Caco-2 (cell line): ENCODE results near the gene CSRP1. TPM values are rescaled to one million over a fixed set of nuclear protein-coding genes. Genes with fewer than 3 reads are reported as not detected.
A peak's percentile ranks its signal among the peaks of the same experiment; 100 is the strongest.

Experiments used
- BruUV-seq: library from RNA; stranded (reverse); fragments of 400-500 nt; replicated peaks from 2 replicates; lab custom pipeline; 2021; lab: Mats Ljungman, UMichigan
- CTCF ChIA-PET: fragments of 300-600 bp; sonication (Branson Sonifier 250); formaldehyde crosslinking; loops from one replicate; lab custom pipeline; 2022; ENCODE audit warnings: antibody characterized with exemption; lab: Charles Lee
- POLR2A ChIA-PET: fragments of 300-600 bp; sonication (Branson Sonifier 250); formaldehyde crosslinking; loops from one replicate; lab custom pipeline; 2022; ENCODE audit warnings: antibody characterized with exemption; lab: Charles Lee
- DNase-seq, 2 experiments: peaks; one replicate each; pipeline versions ENCODE4 v3.0.0 to v3.0.0-alpha.2; 2020 to 2022
- H3K27me3 ChIP-seq: replicated peaks from 2 replicates; pipeline ENCODE4 v1.6.0; 2011; ENCODE audit warnings: low read length; ENCODE audit not compliant: control insufficient read depth, insufficient read depth
- H3K36me3 ChIP-seq: 2 replicates; pipeline ENCODE4 v1.5.1; 2011; ENCODE audit warnings: low read length; ENCODE audit not compliant: control insufficient read depth, insufficient read depth
- H3K4me1 ChIP-seq: fragments of 250-450 bp; sonication (Bioruptor Pico); 2 replicates; pipeline ENCODE4 v1.5.1; 2020; ENCODE audit warnings: mild to moderate bottlenecking
- H3K4me3 ChIP-seq: 2 replicates; pipeline ENCODE4 v1.5.1; 2011; ENCODE audit warnings: low read depth, mild to moderate bottlenecking, control low read depth, low read length
- H3K9me3 ChIP-seq: fragments of 250-450 bp; sonication (Bioruptor Pico); 2 replicates; pipeline ENCODE4 v1.5.1; 2020; ENCODE audit warnings: mild to moderate bottlenecking, moderate library complexity
- H3K27ac Mint-ChIP-seq: one replicate; pipeline ENCODE4 v1.8.0; 2022; ENCODE audit warnings: mixed read lengths; ENCODE audit not compliant: unreplicated experiment
- H3K27me3 Mint-ChIP-seq: one replicate; pipeline ENCODE4 v1.8.0; 2022; ENCODE audit warnings: mixed read lengths; ENCODE audit not compliant: insufficient read depth, unreplicated experiment
- H3K36me3 Mint-ChIP-seq: one replicate; pipeline ENCODE4 v1.8.0; 2022; ENCODE audit warnings: mild to moderate bottlenecking, mixed read lengths; ENCODE audit not compliant: insufficient read depth, unreplicated experiment
- H3K4me1 Mint-ChIP-seq: one replicate; pipeline ENCODE4 v1.8.0; 2022; ENCODE audit warnings: low read depth, mixed read lengths; ENCODE audit not compliant: unreplicated experiment
- H3K4me3 Mint-ChIP-seq: one replicate; pipeline ENCODE4 v1.8.0; 2022; ENCODE audit warnings: mild to moderate bottlenecking, moderate library complexity, mixed read lengths; ENCODE audit not compliant: unreplicated experiment
- H3K9me3 Mint-ChIP-seq: one replicate; pipeline ENCODE4 v1.8.0; 2022; ENCODE audit warnings: mixed read lengths; ENCODE audit not compliant: unreplicated experiment
- CTCF ChIP-seq, 2 experiments: fragments of 200-600 bp in 1 of 2; IDR thresholded peaks; 1 replicate in 1 of 2; 2 replicates in 1 of 2; pipeline versions ENCODE4 v1.5.1 to v1.8.0; 2011 to 2022; ENCODE audit warnings: antibody characterized with exemption in 1 of 2, control low read depth in 1 of 2, inconsistent platforms in 1 of 2, low read depth in 1 of 2, low read length in 1 of 2, mild to moderate bottlenecking in 1 of 2, moderate library complexity in 1 of 2; ENCODE audit not compliant: insufficient read depth in 1 of 2, severe bottlenecking in 1 of 2, unreplicated experiment in 1 of 2
- intact Hi-C: fragments of 100-400 bp; cut with micrococcal nuclease; formaldehyde crosslinking; loops from one replicate; pipeline ENCODE4 v1.10.0; 2022; ENCODE audit not compliant: unreplicated experiment
- total RNA-seq: library from RNA; stranded (reverse); gene quantifications from 2 replicates; pipeline ENCODE4 v1.2.3, GENCODE V29; 2022

The CSRP1 gene
- total RNA-seq, 1 experiment from 2014 or later = 60.0 TPM

DNA sequence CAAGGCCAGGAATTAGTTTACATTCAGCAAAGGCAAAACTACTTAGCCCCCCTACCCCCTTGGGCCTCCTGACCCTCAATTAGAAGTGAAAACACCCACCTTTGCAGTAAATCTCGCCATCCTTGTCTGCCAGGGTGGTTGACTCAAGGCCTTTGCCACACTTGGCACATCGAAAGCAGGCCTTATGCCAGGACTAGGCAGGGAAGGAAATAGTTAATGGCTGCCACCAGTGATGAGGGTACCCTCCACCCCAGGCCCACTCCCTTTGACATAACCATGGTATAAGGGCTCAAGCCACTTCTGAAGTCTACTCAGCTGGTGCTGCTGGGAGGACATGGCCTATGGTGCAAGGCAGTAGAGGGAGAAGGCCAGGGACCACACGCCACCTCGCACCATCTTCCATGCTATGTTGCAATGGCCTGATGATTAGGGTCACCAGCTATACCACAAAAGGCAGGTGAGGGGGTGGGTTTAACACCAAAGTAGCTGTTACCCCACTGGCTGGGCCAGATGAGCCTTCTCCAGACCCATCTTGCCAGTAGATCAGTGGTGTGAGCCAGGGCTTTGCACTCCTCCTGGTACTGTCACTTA lies 21.6 kb downstream of the CSRP1 start:
- POLR2A ChIA-PET = no interaction called here
- no peak overlapping the region for H3K4me3 Mint-ChIP-seq
- Histone ChIP-seq H3K27me3 (no peaks in the 10 kb centered on the region), H3K9me3 (no peaks in the 10 kb centered on the region), H3K4me1 (peaks cover 15% of the 10 kb centered on the region; the same call in 1 of the 2 replicates), H3K36me3 (no peaks in the 10 kb centered on the region; the same call in 1 of the 2 replicates), H3K4me3 (no peak overlapping the region)
- DNase-seq = no peak
- H3K27me3 Mint-ChIP-seq = no peaks in the 10 kb centered on the region
- intact Hi-C loops = no loop called here
- H3K4me1 Mint-ChIP-seq = peaks cover 4% of the 10 kb centered on the region
- no peak for TF ChIP-seq CTCF (IDR thresholded peaks at IDR 0.05; ENCODE audit: insufficient read depth in 1 of 2, low read depth in 1 of 2, low read length in 1 of 2, severe bottlenecking in 1 of 2, unreplicated experiment in 1 of 2)
- no peak overlapping the region for H3K27ac Mint-ChIP-seq
- CTCF ChIA-PET = no interaction called here
- H3K36me3 Mint-ChIP-seq = peaks cover 26% of the 10 kb centered on the region
- no peaks in the 10 kb centered on the region for H3K9me3 Mint-ChIP-seq
- no TSS peak for BruUV-seq

GRCh38 chr1:201483373-201483949 lies 23.5 kb downstream of the CSRP1 start:
- CTCF ChIA-PET = interaction anchor here (1.0 to 5.0 kb wide), 6 partner anchors 11 to 75 kb away, joined by 3 to 198 read pairs (median 49); no protein-coding TSS in a partner anchor
- Histone ChIP-seq H3K4me1 (peaks cover 15% of the 10 kb centered on the region; the same call in 1 of the 2 replicates), H3K4me3 (no peak overlapping the region), H3K36me3 (no peaks in the 10 kb centered on the region), H3K9me3 (no peaks in the 10 kb centered on the region), H3K27me3 (no peaks in the 10 kb centered on the region)
- Mint-ChIP-seq H3K9me3 (no peaks in the 10 kb centered on the region), H3K36me3 (peaks cover 13% of the 10 kb centered on the region), H3K27me3 (no peaks in the 10 kb centered on the region), H3K4me1 (peaks cover 4% of the 10 kb centered on the region), H3K27ac (no peak overlapping the region), H3K4me3 (no peak overlapping the region)
- intact Hi-C loops = loop anchor here (5.0 kb wide), 1 partner anchor 219 kb away; no protein-coding TSS in a partner anchor
- no peak for DNase-seq
- no peak for TF ChIP-seq CTCF (IDR thresholded peaks at IDR 0.05; ENCODE audit: insufficient read depth in 1 of 2, low read depth in 1 of 2, low read length in 1 of 2, severe bottlenecking in 1 of 2, unreplicated experiment in 1 of 2)
- POLR2A ChIA-PET = no interaction called here
- BruUV-seq = no TSS peak

DNA sequence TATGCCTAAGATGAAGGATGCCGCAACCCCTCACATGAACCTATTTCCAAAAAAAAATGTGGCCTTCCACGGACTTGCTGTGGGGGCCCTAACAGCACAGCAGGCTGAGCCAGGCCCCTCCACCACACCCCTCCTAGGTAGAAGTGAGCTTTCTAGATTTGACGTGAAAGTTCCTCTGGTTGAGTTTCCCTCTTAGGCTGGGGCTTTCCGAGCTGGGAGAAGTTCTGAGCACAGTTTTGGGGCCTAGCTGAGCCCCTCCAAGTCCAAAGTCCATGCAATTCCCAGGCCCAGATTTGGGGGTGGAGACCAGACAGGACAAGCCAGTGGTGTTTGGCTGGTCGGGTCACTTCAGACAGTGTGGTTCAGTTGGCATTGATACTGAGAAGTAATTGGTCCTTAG lies 24.2 kb downstream of the CSRP1 start:
- BruUV-seq = no TSS peak
- Mint-ChIP-seq H3K27ac (no peak overlapping the region), H3K36me3 (peaks cover 9% of the 10 kb centered on the region), H3K4me3 (peak overlapping the region; percentile 68), H3K9me3 (no peaks in the 10 kb centered on the region), H3K27me3 (no peaks in the 10 kb centered on the region), H3K4me1 (peaks cover 4% of the 10 kb centered on the region)
- intact Hi-C loops = loop anchor here (1.0 to 5.0 kb wide), 2 partner anchors 31 to 220 kb away; no protein-coding TSS in a partner anchor
- no peak overlapping the region for H3K4me3 ChIP-seq
- H3K27me3 ChIP-seq = no peaks in the 10 kb centered on the region
- H3K4me1 ChIP-seq = peaks cover 15% of the 10 kb centered on the region; the same call in 1 of the 2 replicates
- no peak for TF ChIP-seq CTCF (IDR thresholded peaks at IDR 0.05; ENCODE audit: insufficient read depth in 1 of 2, low read depth in 1 of 2, low read length in 1 of 2, severe bottlenecking in 1 of 2, unreplicated experiment in 1 of 2)
- no peaks in the 10 kb centered on the region for H3K36me3 ChIP-seq
- no peak for DNase-seq
- CTCF ChIA-PET = interaction anchor here (1.0 to 5.0 kb wide), 9 partner anchors 12 to 310 kb away, joined by 3 to 198 read pairs (median 13); no protein-coding TSS in a partner anchor
- POLR2A ChIA-PET = no interaction called here
- no peaks in the 10 kb centered on the region for H3K9me3 ChIP-seq
